Progenitor cell of endocrine pancreas (in vitro differentiated cells): ENCODE results near the gene DPY19L1. TPM values are rescaled to one million over a fixed set of nuclear protein-coding genes. Genes with fewer than 3 reads are reported as not detected.
"Not testable (repeated sequence)": the region's sequence is repeated elsewhere in the genome, so short reads cannot be mapped to it uniquely, and the experiment has no call there.

Experiments
- DNase-seq: peaks from one replicate; pipeline ENCODE4 v3.0.0; 2021; ENCODE audit warnings: low spot score; ENCODE audit not compliant: unreplicated experiment
- H3K27ac Mint-ChIP-seq: 2 replicates; pipeline ENCODE4 v1.8.0; 2021; ENCODE audit warnings: mild to moderate bottlenecking, moderate library complexity, mixed read lengths
- H3K27me3 Mint-ChIP-seq: 2 replicates; pipeline ENCODE4 v1.8.0; 2021; ENCODE audit warnings: mixed read lengths
- H3K36me3 Mint-ChIP-seq: 2 replicates; pipeline ENCODE4 v1.8.0; 2022; ENCODE audit warnings: mixed read lengths; ENCODE audit not compliant: insufficient read depth
- H3K4me1 Mint-ChIP-seq: 2 replicates; pipeline ENCODE4 v1.8.0; 2021; ENCODE audit warnings: low read depth, mixed read lengths
- H3K4me3 Mint-ChIP-seq: 2 replicates; pipeline ENCODE4 v1.8.0; 2021; ENCODE audit warnings: low read depth, mild to moderate bottlenecking, moderate library complexity, mixed read lengths
- H3K9me3 Mint-ChIP-seq: 2 replicates; pipeline ENCODE4 v1.8.0; 2021; ENCODE audit warnings: low read depth, mixed read lengths
- total RNA-seq: library from RNA; stranded (reverse); gene quantifications from 2 replicates; pipeline ENCODE4 v1.2.1, GENCODE V29; 2021
- TF ChIP-seq, protein P1 (sequence below): fragments of 200-600 bp; sonication (generic); IDR thresholded peaks from one replicate; pipeline ENCODE4 v1.5.0; 2021; ENCODE audit warnings: antibody characterized with exemption, mild to moderate bottlenecking; ENCODE audit not compliant: unreplicated experiment

The DPY19L1 gene
- total RNA-seq, 1 donor from 2014 or later: 31.6 TPM

GRCh38 chr7:34952822-34953221 lies 84.5 kb downstream of the DPY19L1 start:
- Mint-ChIP-seq H3K9me3 (no peaks in the 10 kb centered on the region), H3K27ac (no peak overlapping the region), H3K27me3 (no peaks in the 10 kb centered on the region), H3K4me3 (no peak overlapping the region), H3K4me1 (no peaks in the 10 kb centered on the region), H3K36me3 (peaks cover 10% of the 10 kb centered on the region)
- DNase-seq: no peak
- TF ChIP-seq, protein P1, sequence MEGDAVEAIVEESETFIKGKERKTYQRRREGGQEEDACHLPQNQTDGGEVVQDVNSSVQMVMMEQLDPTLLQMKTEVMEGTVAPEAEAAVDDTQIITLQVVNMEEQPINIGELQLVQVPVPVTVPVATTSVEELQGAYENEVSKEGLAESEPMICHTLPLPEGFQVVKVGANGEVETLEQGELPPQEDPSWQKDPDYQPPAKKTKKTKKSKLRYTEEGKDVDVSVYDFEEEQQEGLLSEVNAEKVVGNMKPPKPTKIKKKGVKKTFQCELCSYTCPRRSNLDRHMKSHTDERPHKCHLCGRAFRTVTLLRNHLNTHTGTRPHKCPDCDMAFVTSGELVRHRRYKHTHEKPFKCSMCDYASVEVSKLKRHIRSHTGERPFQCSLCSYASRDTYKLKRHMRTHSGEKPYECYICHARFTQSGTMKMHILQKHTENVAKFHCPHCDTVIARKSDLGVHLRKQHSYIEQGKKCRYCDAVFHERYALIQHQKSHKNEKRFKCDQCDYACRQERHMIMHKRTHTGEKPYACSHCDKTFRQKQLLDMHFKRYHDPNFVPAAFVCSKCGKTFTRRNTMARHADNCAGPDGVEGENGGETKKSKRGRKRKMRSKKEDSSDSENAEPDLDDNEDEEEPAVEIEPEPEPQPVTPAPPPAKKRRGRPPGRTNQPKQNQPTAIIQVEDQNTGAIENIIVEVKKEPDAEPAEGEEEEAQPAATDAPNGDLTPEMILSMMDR: no peak

DNA sequence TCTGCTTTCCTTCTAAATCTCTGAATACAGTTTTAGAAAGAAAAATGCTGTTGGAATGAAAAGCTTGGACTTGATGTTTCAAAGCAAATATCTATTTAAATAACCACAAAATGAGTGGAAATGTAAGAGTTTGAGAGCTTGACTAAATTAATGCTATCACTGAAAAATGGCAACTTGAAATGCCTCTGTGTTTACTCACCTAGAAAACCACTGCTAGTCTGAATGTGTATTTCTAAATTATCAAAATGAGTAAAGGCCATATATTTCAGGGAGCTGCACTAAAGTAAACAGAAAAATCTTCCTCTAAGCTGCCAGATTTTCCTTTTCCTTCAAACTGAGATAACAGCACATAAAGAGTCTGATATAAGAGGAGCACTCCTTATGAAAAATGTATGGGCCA lies 87.9 kb downstream of the DPY19L1 start:
- TF ChIP-seq, protein P1: no peak
- Mint-ChIP-seq H3K4me1 (no peaks in the 10 kb centered on the region), H3K27ac (no peak overlapping the region), H3K36me3 (peaks cover 7% of the 10 kb centered on the region), H3K9me3 (no peaks in the 10 kb centered on the region), H3K27me3 (no peaks in the 10 kb centered on the region), H3K4me3 (no peak overlapping the region)
- no peak for DNase-seq

- H3K36me3 Mint-ChIP-seq, H3K4me1 Mint-ChIP-seq, H3K4me3 Mint-ChIP-seq, H3K9me3 Mint-ChIP-seq, DNase-seq, H3K27ac Mint-ChIP-seq, H3K27me3 Mint-ChIP-seq: not testable (repeated sequence)
These were observed 89.9 kb downstream of the DPY19L1 start for GRCh38 chr7:34947427-34947826.

- Mint-ChIP-seq H3K4me3 (no peak overlapping the region), H3K27me3 (no peaks in the 10 kb centered on the region), H3K27ac (no peak overlapping the region), H3K4me1 (no peaks in the 10 kb centered on the region), H3K36me3 (no peaks in the 10 kb centered on the region), H3K9me3 (no peaks in the 10 kb centered on the region)
- TF ChIP-seq, protein P1: no peak
- DNase-seq: no peak
These were observed 90.8 kb downstream of the DPY19L1 start for GRCh38 chr7:34946486-34946885.

- not testable (repeated sequence) for H3K27me3 Mint-ChIP-seq, H3K4me1 Mint-ChIP-seq, H3K27ac Mint-ChIP-seq, DNase-seq, H3K36me3 Mint-ChIP-seq, H3K4me3 Mint-ChIP-seq, H3K9me3 Mint-ChIP-seq
These were observed 91.3 kb downstream of the DPY19L1 start for GRCh38 chr7:34945894-34946477.

DNA sequence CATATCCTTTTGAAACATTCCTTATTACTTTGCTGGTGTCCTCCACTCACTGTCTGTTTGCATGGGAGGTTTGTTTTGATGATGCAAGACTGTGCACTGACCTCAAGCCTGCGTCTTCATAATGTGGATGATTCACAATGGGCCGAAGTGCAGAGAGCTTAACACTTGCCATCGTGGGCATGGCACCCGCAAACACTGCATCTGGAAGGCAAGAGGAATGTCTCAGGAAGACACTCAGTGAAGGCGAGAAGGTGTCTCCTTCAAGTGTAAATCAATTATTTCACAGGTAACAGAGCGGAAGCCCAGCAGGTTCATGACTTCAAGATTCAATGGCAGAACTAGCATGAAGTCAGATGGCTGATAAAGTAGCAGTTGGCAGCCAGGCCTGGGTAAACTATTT lies 98.1 kb downstream of the DPY19L1 start:
- TF ChIP-seq, protein P1: no peak
- H3K4me3 Mint-ChIP-seq: no peak overlapping the region
- no peak for DNase-seq
- peaks cover 2% of the 10 kb centered on the region for H3K4me1 Mint-ChIP-seq
- H3K36me3 Mint-ChIP-seq: peaks cover 12% of the 10 kb centered on the region
- no peaks in the 10 kb centered on the region for H3K27me3 Mint-ChIP-seq
- H3K27ac Mint-ChIP-seq: no peak overlapping the region
- H3K9me3 Mint-ChIP-seq: peaks cover 4% of the 10 kb centered on the region

GRCh38 chr7:34935735-34936165 lies 101.5 kb downstream of the DPY19L1 start:
- H3K4me1 Mint-ChIP-seq: not testable (repeated sequence)

More at GRCh38 chr7:34935735-34936165, 101.5 kb downstream of the DPY19L1 start:
- not testable (repeated sequence) for H3K27me3 Mint-ChIP-seq, H3K4me3 Mint-ChIP-seq, DNase-seq, H3K9me3 Mint-ChIP-seq, H3K27ac Mint-ChIP-seq
- H3K36me3 Mint-ChIP-seq: peaks cover 12% of the 10 kb centered on the region
